ENCODE results near the gene TMEM19.

- TF ChIP-seq EP300 (IDR thresholded peaks at IDR 0.05) = no peak
- no peak for TF ChIP-seq CTCF (IDR thresholded peaks at IDR 0.05)
Measured at GRCh38 chr12:71638499-71638898, 47.4 kb upstream of the TMEM19 start.
